Ishikawa (cell line): ENCODE data around the gene CXCL14.

Source experiments
- CEBPB ChIP-seq: IDR thresholded peaks from 2 replicates; pipeline ENCODE4 v1.6.1; 2012
- CREB1 ChIP-seq: IDR thresholded peaks from 2 replicates; pipeline ENCODE4 v1.6.1; 2012; ENCODE audit warnings: low read depth
- EGR1 ChIP-seq: IDR thresholded peaks from 2 replicates; pipeline ENCODE4 v1.6.1; 2012
- EP300 ChIP-seq: IDR thresholded peaks from 2 replicates; pipeline ENCODE4 v1.6.1; 2012; ENCODE audit warnings: borderline replicate concordance
- FOXM1 ChIP-seq: IDR thresholded peaks from 2 replicates; pipeline ENCODE4 v1.6.1; 2012; ENCODE audit warnings: low read depth, borderline replicate concordance
- NFIC ChIP-seq: IDR thresholded peaks from 2 replicates; pipeline ENCODE4 v1.6.1; 2012
- RAD21 ChIP-seq: IDR thresholded peaks from 2 replicates; pipeline ENCODE4 v1.6.1; 2012; ENCODE audit warnings: low read depth
- TAF1 ChIP-seq: IDR thresholded peaks from 2 replicates; pipeline ENCODE4 v1.6.1; 2012; ENCODE audit warnings: low read depth, mild to moderate bottlenecking
- TCF12 ChIP-seq: IDR thresholded peaks from 2 replicates; pipeline ENCODE4 v1.6.1; 2012; ENCODE audit warnings: low read depth
- TEAD4 ChIP-seq: IDR thresholded peaks from 2 replicates; pipeline ENCODE4 v1.6.1; 2012
- YY1 ChIP-seq: IDR thresholded peaks from 2 replicates; pipeline ENCODE4 v1.6.1; 2012; ENCODE audit warnings: low read depth
- ZBTB7A ChIP-seq: IDR thresholded peaks from 2 replicates; pipeline ENCODE4 v1.6.1; 2012; ENCODE audit warnings: low read depth
- TF ChIP-seq, protein P1 (sequence below): IDR thresholded peaks from 2 replicates; pipeline ENCODE4 v1.6.1; 2012
- TF ChIP-seq, protein P2 (sequence below): IDR thresholded peaks from 2 replicates; pipeline ENCODE4 v1.6.1; 2012; ENCODE audit warnings: low read depth, mild to moderate bottlenecking
- TF ChIP-seq, protein P3 (sequence below): IDR thresholded peaks from 2 replicates; pipeline ENCODE4 v1.6.1; 2012

The CXCL14 gene

DNA sequence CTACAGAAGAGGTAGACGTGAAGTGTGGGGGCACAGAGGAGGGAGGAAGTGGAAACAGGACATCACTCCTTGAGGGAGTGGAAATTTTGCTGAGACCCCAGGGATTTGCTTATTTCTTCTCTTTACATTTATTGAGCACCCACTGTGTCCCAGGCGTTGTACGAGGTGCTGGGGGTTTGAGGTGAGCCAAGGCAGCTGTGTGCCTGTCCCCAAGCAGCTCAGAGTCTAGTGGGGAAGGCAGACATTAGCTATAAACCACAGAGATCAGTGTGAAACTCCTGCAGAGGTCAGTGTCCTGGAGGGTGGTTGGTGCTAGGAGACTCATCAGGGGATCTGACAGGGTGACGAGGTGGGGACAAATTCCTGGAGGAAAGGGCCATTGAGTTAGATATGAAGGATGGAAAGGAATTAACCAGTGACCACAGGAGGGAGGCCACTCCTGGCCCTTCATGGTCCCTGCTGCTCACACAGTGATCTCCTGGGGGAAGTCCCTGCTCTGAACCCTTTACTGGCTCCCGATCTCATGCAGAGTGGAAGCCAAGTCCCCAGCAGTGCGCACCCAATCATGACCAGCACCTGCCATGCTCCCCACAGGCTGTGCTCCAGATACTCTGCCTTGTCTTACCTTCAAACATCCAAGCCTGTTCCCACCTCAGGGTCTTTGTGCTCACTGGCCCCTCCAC lies 3.4 kb upstream of the CXCL14 start:
- TF ChIP-seq TEAD4 = no peak
- TF ChIP-seq ZBTB7A = no peak
- no peak for TF ChIP-seq TAF1
- TF ChIP-seq, protein P1, sequence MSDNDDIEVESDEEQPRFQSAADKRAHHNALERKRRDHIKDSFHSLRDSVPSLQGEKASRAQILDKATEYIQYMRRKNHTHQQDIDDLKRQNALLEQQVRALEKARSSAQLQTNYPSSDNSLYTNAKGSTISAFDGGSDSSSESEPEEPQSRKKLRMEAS = no peak
- TF ChIP-seq YY1 = no peak
- no peak for TF ChIP-seq FOXM1
- TF ChIP-seq NFIC = no peak
- no peak for TF ChIP-seq CREB1
- no peak for TF ChIP-seq EP300
- no peak for TF ChIP-seq EGR1

DNA sequence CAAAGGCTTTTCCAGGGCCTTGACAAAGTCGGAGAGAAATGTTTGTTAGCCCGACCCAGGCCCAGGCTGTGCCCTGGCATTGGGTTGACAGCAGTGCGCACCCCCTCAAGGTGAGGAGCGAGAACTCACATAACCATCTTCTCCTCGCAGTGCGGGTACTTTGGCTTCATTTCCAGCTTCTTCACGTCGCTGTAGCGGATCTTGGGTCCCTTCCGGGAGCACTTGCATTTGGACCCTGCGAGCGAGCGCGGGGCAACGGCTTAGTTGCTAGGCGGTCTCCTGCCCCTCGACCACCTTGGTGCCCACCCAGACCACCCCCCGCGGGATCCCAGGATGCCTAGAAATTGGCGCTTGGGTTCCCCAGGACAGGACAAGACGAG lies 496 bp downstream of the CXCL14 start:
- TF ChIP-seq TCF12 (no peak), CREB1 (no peak), TAF1 (no peak), CEBPB (no peak), EGR1 (no peak), YY1 (no peak), FOXM1 (no peak), ZBTB7A (no peak), NFIC (no peak), EP300 (no peak)
- TF ChIP-seq, protein P2, sequence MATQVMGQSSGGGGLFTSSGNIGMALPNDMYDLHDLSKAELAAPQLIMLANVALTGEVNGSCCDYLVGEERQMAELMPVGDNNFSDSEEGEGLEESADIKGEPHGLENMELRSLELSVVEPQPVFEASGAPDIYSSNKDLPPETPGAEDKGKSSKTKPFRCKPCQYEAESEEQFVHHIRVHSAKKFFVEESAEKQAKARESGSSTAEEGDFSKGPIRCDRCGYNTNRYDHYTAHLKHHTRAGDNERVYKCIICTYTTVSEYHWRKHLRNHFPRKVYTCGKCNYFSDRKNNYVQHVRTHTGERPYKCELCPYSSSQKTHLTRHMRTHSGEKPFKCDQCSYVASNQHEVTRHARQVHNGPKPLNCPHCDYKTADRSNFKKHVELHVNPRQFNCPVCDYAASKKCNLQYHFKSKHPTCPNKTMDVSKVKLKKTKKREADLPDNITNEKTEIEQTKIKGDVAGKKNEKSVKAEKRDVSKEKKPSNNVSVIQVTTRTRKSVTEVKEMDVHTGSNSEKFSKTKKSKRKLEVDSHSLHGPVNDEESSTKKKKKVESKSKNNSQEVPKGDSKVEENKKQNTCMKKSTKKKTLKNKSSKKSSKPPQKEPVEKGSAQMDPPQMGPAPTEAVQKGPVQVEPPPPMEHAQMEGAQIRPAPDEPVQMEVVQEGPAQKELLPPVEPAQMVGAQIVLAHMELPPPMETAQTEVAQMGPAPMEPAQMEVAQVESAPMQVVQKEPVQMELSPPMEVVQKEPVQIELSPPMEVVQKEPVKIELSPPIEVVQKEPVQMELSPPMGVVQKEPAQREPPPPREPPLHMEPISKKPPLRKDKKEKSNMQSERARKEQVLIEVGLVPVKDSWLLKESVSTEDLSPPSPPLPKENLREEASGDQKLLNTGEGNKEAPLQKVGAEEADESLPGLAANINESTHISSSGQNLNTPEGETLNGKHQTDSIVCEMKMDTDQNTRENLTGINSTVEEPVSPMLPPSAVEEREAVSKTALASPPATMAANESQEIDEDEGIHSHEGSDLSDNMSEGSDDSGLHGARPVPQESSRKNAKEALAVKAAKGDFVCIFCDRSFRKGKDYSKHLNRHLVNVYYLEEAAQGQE = no peak
- TF ChIP-seq, protein P3, sequence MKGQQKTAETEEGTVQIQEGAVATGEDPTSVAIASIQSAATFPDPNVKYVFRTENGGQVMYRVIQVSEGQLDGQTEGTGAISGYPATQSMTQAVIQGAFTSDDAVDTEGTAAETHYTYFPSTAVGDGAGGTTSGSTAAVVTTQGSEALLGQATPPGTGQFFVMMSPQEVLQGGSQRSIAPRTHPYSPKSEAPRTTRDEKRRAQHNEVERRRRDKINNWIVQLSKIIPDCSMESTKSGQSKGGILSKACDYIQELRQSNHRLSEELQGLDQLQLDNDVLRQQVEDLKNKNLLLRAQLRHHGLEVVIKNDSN = no peak

DNA sequence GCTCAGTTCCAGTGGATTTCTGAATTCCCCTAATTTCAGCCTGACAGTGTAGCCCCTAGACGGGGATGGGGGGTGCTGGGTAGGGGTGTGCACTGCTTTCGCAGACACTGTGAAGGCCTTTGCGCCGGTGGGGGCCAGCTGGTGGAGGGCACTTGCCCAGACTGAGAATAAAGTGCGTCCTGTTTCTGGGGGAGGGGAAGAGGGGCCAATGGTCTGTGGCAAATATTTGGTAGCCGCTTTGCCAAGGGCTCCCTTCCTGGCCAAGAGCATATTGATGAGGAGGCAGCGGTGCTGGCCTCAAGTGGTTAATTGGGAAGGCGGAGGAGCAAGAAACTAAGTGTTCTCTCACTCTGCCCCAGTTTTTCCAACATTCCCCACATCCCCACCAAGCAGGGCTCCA lies 1.4 kb downstream of the CXCL14 start:
- no peak for TF ChIP-seq YY1
- no peak for TF ChIP-seq TAF1
- no peak for TF ChIP-seq TCF12
- TF ChIP-seq FOXM1 = no peak
- TF ChIP-seq, protein P1 = no peak
- no peak for TF ChIP-seq EGR1
- TF ChIP-seq, protein P3 = no peak
- TF ChIP-seq RAD21 = no peak
- no peak for TF ChIP-seq CREB1
- no peak for TF ChIP-seq EP300
- TF ChIP-seq TEAD4 = no peak
- TF ChIP-seq, protein P2 = no peak
- TF ChIP-seq NFIC = no peak
- TF ChIP-seq ZBTB7A = no peak
- no peak for TF ChIP-seq CEBPB

DNA sequence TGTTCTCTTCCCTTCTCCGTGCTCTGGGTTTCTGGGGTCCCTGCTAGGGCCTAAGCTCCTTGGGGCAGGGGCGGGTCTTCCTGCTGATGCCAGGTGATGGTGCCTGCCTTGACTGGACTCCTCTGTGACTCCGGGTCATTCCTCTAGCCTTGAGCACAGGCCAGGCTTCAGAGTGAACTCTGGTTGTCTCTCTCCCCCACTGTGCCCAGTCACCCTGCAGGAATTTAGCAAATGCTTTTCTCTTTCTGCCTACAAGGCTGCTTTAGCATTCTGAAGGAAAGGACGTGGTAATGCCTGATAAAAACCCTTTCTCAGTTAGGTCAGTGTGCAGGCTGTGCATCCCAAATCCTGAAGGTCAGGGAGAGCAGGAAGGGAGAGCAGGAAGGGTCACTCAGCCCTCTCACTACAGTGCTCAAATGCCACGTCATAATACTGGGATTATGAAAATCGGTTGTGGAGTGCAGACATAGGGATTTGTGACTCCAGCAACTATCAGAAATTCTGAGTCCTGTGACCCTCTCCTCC lies 2.7 kb downstream of the CXCL14 start:
- TF ChIP-seq TCF12 = no peak
- TF ChIP-seq ZBTB7A = no peak
- TF ChIP-seq, protein P3 = no peak
- TF ChIP-seq RAD21 = no peak
- TF ChIP-seq CREB1 = no peak

DNA sequence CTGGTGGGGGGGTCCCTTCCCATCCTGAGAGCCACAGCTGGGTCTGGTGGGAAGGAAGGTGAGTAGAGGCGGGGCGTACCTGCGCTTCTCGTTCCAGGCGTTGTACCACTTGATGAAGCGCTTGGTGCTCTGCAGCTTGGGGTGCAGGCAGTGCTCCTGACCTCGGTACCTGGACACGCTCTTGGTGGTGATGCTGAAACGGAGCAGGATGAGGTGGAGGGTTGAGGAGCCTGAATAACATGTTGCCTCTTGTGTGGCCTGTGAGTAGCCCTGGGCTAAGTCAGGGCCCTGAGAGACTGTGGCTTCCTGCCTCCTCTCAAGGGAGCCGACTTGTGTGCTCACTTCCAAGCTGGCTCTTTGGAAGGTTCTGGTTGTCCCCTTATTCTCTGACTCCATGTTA lies 4.3 kb downstream of the CXCL14 start:
- no peak for TF ChIP-seq TEAD4
- TF ChIP-seq, protein P3 = no peak
- TF ChIP-seq YY1 = no peak
- no peak for TF ChIP-seq EP300
- no peak for TF ChIP-seq NFIC
- TF ChIP-seq, protein P1 = no peak
- TF ChIP-seq, protein P2 = no peak
- TF ChIP-seq TAF1 = no peak
- TF ChIP-seq FOXM1 = no peak
